HepG2 (cell line): ENCODE measurements around the gene OR1S2. TPM values are rescaled to one million over a fixed set of nuclear protein-coding genes. Genes with fewer than 3 reads are reported as not detected.

Experiments
- ATAD3A ChIP-seq: sonication (generic); formaldehyde crosslinking; IDR thresholded peaks from 2 replicates; pipeline ENCODE4 v1.4.0; 2020; ENCODE audit warnings: missing genetic modification reagents
- CC2D1A ChIP-seq: sonication (generic); formaldehyde crosslinking; IDR thresholded peaks from 2 replicates; pipeline ENCODE4 v1.8.1; 2023; ENCODE audit warnings: mild to moderate bottlenecking, missing genetic modification reagents
- EZH2 ChIP-seq: conservative IDR thresholded peaks from 2 replicates; pipeline ENCODE4 v1.6.1; 2012; ENCODE audit warnings: mild to moderate bottlenecking, low read depth, low read length, moderate library complexity
- FOXC1 ChIP-seq: sonication (generic); formaldehyde crosslinking; IDR thresholded peaks from 2 replicates; pipeline ENCODE4 v1.8.0; 2022; ENCODE audit warnings: mild to moderate bottlenecking, missing genetic modification reagents, borderline replicate concordance
- GABPA ChIP-seq, 2 experiments: IDR thresholded peaks; 2 replicates each; pipeline ENCODE4 v1.6.1; 2011 to 2016; ENCODE audit warnings: low read depth in 2 of 2, low read length in 1 of 2, missing biosample characterization in 1 of 2, missing genetic modification characterization in 1 of 2
- HOXA5 ChIP-seq: sonication (generic); formaldehyde crosslinking; IDR thresholded peaks from 2 replicates; pipeline ENCODE4 v1.4.0; 2020; ENCODE audit warnings: missing genetic modification reagents
- KMT2A ChIP-seq: sonication (generic); formaldehyde crosslinking; IDR thresholded peaks from 2 replicates; pipeline ENCODE4 v1.4.0; 2020; ENCODE audit warnings: missing genetic modification reagents
- MEF2D ChIP-seq: sonication (generic); formaldehyde crosslinking; IDR thresholded peaks from 2 replicates; pipeline ENCODE4 v1.5.1; 2020; ENCODE audit warnings: mild to moderate bottlenecking, missing genetic modification reagents
- PHF20 ChIP-seq: sonication (generic); formaldehyde crosslinking; IDR thresholded peaks from 2 replicates; pipeline ENCODE4 v1.5.0; 2020; ENCODE audit warnings: mild to moderate bottlenecking, missing genetic modification reagents
- TCF7 ChIP-seq: sonication (generic); IDR thresholded peaks from 2 replicates; pipeline ENCODE4 v1.6.1; 2016; ENCODE audit warnings: antibody characterized with exemption, low read depth
- ZNF543 ChIP-seq: sonication (generic); formaldehyde crosslinking; IDR thresholded peaks from 2 replicates; pipeline ENCODE4 v1.4.0; 2020; ENCODE audit warnings: mild to moderate bottlenecking, missing genetic modification reagents
- ZNF589 ChIP-seq: sonication (generic); formaldehyde crosslinking; conservative IDR thresholded peaks from 2 replicates; pipeline ENCODE4 v1.8.0; 2022; ENCODE audit warnings: mild to moderate bottlenecking, moderate library complexity, missing genetic modification reagents
- ZNF674 ChIP-seq: sonication (generic); formaldehyde crosslinking; IDR thresholded peaks from 2 replicates; pipeline ENCODE4 v1.5.0; 2020; ENCODE audit warnings: low read depth, mild to moderate bottlenecking, missing genetic modification reagents
- ZNF788 ChIP-seq: sonication (generic); formaldehyde crosslinking; IDR thresholded peaks from 2 replicates; pipeline ENCODE4 v1.5.0; 2020; ENCODE audit warnings: mild to moderate bottlenecking, missing genetic modification reagents, borderline replicate concordance
- polyA plus RNA-seq, 8 experiments: library from polyadenylated mRNA; depleted of rRNA in 3 of 8; stranded (reverse) in 7 of 8; unstranded in 1 of 8; fragments of >200 nt; fragmentation: Illumina TruSeq in 4 of 8; extraction: Trizol in 4 of 8; gene quantifications; 2 replicates each; pipeline versions ENCODE4 v1.2.1 to v1.2.3, GENCODE V29; 2011 to 2016; ENCODE audit warnings: low read depth in 4 of 8, missing spikeins in 1 of 8, mixed read lengths in 1 of 8; ENCODE audit not compliant: insufficient read depth in 1 of 8
- total RNA-seq, 5 experiments: library from RNA; depleted of rRNA; stranded (reverse); fragments of >200 nt; fragmentation: Illumina TruSeq; extraction: Trizol; gene quantifications; 2 replicates each; pipeline ENCODE4 v1.2.3, GENCODE V29; 2016; ENCODE audit warnings: low read depth in 1 of 5
- TF ChIP-seq, protein P1 (sequence below): sonication (generic); formaldehyde crosslinking; IDR thresholded peaks from 2 replicates; pipeline ENCODE4 v1.4.0; 2020; ENCODE audit warnings: missing genetic modification reagents
- TF ChIP-seq, protein P2 (sequence below): sonication (generic); formaldehyde crosslinking; IDR thresholded peaks from 2 replicates; pipeline ENCODE4 v1.5.1; 2020; ENCODE audit warnings: missing genetic modification reagents, mild to moderate bottlenecking, borderline replicate concordance
- TF ChIP-seq, protein P3 (sequence below): sonication (generic); formaldehyde crosslinking; IDR thresholded peaks from 2 replicates; pipeline ENCODE4 v1.4.0; 2020; ENCODE audit warnings: missing genetic modification reagents

The OR1S2 gene
- total and polyA plus RNA-seq, 2 of the 13 experiments (the other 11 are each of a cell fraction or from before 2014, with no cell fraction given): not detected

DNA sequence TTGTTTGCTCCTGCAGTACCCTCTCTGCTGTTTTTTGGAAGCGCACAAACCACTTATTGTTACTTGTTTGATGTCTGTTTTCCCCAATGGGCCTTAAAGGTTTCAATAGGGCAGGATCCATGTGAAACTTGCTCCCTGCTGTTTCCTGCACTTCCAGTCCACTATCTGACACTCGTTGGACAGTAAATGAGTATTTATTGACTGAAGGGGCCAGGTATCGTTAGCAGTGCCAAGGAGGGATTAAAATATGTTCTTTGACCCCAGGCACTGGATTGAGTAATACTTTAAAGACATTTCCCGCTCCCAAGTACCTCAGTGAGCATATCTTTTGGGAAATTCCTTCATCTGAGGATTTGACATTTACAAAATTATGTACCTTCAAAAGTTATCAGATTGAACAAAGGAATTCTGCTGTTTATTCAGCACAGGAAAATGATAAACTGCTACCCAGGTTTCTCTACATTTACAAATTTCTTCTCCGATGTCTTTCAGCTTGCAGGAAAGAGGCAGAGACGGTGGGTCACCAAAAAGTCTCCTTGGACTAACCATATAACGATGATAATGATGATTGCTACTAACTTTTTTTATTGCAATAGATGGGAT, 38.3 kb downstream of the OR1S2 start (continued):
- TF ChIP-seq, protein P1, sequence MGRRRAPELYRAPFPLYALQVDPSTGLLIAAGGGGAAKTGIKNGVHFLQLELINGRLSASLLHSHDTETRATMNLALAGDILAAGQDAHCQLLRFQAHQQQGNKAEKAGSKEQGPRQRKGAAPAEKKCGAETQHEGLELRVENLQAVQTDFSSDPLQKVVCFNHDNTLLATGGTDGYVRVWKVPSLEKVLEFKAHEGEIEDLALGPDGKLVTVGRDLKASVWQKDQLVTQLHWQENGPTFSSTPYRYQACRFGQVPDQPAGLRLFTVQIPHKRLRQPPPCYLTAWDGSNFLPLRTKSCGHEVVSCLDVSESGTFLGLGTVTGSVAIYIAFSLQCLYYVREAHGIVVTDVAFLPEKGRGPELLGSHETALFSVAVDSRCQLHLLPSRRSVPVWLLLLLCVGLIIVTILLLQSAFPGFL (CRISPR knock-in tag): no peak
- TF ChIP-seq TCF7 (peak; percentile 96), EZH2 (no peak), KMT2A (CRISPR knock-in tag) (no peak), CC2D1A (CRISPR knock-in tag) (no peak), PHF20 (CRISPR knock-in tag) (no peak), ZNF543 (CRISPR knock-in tag) (no peak), FOXC1 (CRISPR knock-in tag) (peak; percentile 55; the same call in 1 of the 2 replicates), ZNF788 (peak; percentile 60; the same call in 1 of the 2 replicates), GABPA (IDR thresholded peaks at IDR 0.05; ENCODE audit: low read depth, low read length) (no peak), GABPA (CRISPR knock-in tag; IDR thresholded peaks at IDR 0.05; ENCODE audit: low read depth) (no peak), ZNF674 (no peak), HOXA5 (CRISPR knock-in tag) (peak; percentile 83; the same call in 1 of the 2 replicates), ATAD3A (no peak), MEF2D (CRISPR knock-in tag) (peak; percentile 39; the same call in 1 of the 2 replicates), ZNF589 (no peak)
- TF ChIP-seq, protein P2, sequence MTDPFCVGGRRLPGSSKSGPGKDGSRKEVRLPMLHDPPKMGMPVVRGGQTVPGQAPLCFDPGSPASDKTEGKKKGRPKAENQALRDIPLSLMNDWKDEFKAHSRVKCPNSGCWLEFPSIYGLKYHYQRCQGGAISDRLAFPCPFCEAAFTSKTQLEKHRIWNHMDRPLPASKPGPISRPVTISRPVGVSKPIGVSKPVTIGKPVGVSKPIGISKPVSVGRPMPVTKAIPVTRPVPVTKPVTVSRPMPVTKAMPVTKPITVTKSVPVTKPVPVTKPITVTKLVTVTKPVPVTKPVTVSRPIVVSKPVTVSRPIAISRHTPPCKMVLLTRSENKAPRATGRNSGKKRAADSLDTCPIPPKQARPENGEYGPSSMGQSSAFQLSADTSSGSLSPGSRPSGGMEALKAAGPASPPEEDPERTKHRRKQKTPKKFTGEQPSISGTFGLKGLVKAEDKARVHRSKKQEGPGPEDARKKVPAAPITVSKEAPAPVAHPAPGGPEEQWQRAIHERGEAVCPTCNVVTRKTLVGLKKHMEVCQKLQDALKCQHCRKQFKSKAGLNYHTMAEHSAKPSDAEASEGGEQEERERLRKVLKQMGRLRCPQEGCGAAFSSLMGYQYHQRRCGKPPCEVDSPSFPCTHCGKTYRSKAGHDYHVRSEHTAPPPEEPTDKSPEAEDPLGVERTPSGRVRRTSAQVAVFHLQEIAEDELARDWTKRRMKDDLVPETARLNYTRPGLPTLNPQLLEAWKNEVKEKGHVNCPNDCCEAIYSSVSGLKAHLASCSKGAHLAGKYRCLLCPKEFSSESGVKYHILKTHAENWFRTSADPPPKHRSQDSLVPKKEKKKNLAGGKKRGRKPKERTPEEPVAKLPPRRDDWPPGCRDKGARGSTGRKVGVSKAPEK: no peak
- TF ChIP-seq, protein P3, sequence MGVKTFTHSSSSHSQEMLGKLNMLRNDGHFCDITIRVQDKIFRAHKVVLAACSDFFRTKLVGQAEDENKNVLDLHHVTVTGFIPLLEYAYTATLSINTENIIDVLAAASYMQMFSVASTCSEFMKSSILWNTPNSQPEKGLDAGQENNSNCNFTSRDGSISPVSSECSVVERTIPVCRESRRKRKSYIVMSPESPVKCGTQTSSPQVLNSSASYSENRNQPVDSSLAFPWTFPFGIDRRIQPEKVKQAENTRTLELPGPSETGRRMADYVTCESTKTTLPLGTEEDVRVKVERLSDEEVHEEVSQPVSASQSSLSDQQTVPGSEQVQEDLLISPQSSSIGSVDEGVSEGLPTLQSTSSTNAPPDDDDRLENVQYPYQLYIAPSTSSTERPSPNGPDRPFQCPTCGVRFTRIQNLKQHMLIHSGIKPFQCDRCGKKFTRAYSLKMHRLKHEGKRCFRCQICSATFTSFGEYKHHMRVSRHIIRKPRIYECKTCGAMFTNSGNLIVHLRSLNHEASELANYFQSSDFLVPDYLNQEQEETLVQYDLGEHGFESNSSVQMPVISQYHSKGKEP: no peak
